B cell (primary cell): Measurements from ENCODE around the gene SEH1L. TPM values are rescaled to one million over a fixed set of nuclear protein-coding genes. Genes with fewer than 3 reads are reported as not detected.

Experiments used
- ATAC-seq: fragments of 200-7000 bp; cut with Tn5 transposase; one replicate; pipeline ENCODE4 v1.10.0; 2021; ENCODE audit warnings: low read depth, mild to moderate bottlenecking, moderate number of reproducible peaks, moderate library complexity
- CTCF ChIA-PET: fragments of 350-600 bp; sonication (Branson Sonifier 250); formaldehyde crosslinking; loops from one replicate; lab custom pipeline; 2021; ENCODE audit warnings: antibody characterized with exemption, inconsistent platforms; lab: Charles Lee
- POLR2A ChIA-PET: fragments of 350-600 bp; sonication (Branson Sonifier 250); formaldehyde crosslinking; loops from one replicate; lab custom pipeline; 2021; ENCODE audit warnings: antibody characterized with exemption; lab: Charles Lee
- DNase-seq: peaks from one replicate; pipeline ENCODE4 v3.0.0; 2013
- H2AFZ ChIP-seq: 2 replicates; pipeline ENCODE4 v1.6.1; 2012; ENCODE audit warnings: mild to moderate bottlenecking, low read depth, low read length; ENCODE audit not compliant: insufficient read depth, poor library complexity, severe bottlenecking
- H3K27ac ChIP-seq, 2 donors: 1 replicate in 1 of 2; 2 replicates in 1 of 2; pipeline ENCODE4 v1.5.1; 2012 to 2013; ENCODE audit warnings: low read length in 2 of 2, mild to moderate bottlenecking in 2 of 2, moderate library complexity in 1 of 2
- H3K27me3 ChIP-seq, 4 experiments: fragments of 200-600 bp in 1 of 4; sonication (generic) in 1 of 4; replicated peaks in 1 of 4; 1 replicate in 2 of 4; 2 replicates in 2 of 4; pipeline versions ENCODE4 v1.6.1 to v1.7.0; 2013 to 2016; ENCODE audit warnings: low read length in 3 of 4, mild to moderate bottlenecking in 2 of 4, mixed read lengths in 1 of 4, moderate library complexity in 1 of 4; ENCODE audit not compliant: insufficient read depth in 4 of 4, control insufficient read depth in 3 of 4; ENCODE audit errors: control extremely low read depth in 1 of 4
- H3K36me3 ChIP-seq, 2 experiments: replicated peaks in 1 of 2; 1 replicate in 1 of 2; 2 replicates in 1 of 2; pipeline versions ENCODE4 v1.6.1 to v1.7.1; 2013; ENCODE audit warnings: low read length in 1 of 2; ENCODE audit not compliant: insufficient read depth in 2 of 2, control insufficient read depth in 1 of 2; ENCODE audit errors: control extremely low read depth in 1 of 2, extremely low read depth in 1 of 2
- H3K4me1 ChIP-seq, 2 donors: fragments of 200-600 bp in 1 of 2; sonication (generic) in 1 of 2; 1 replicate in 1 of 2; 2 replicates in 1 of 2; pipeline versions ENCODE4 v1.5.1 to v1.6.1; 2013 to 2017; ENCODE audit warnings: low read length in 2 of 2; ENCODE audit not compliant: control insufficient read depth in 2 of 2, insufficient read depth in 2 of 2
- H3K4me2 ChIP-seq: replicated peaks from 2 replicates; pipeline ENCODE3; 2012; ENCODE audit warnings: mild to moderate bottlenecking, low read depth, low read length; ENCODE audit not compliant: poor library complexity, severe bottlenecking
- H3K4me3 ChIP-seq, 5 experiments: fragments of 200-600 bp in 1 of 5; sonication (generic) in 1 of 5; 1 replicate in 3 of 5; 2 replicates in 2 of 5; pipeline versions ENCODE4 v1.5.1 to v1.7.0; 2011 to 2016; ENCODE audit warnings: low read length in 4 of 5, mild to moderate bottlenecking in 4 of 5, low read depth in 2 of 5, control low read depth in 1 of 5, moderate library complexity in 1 of 5; ENCODE audit not compliant: insufficient read depth in 1 of 5; ENCODE audit errors: control extremely low read depth in 1 of 5, extremely low read depth in 1 of 5
- H3K79me2 ChIP-seq: fragments of 200-600 bp; sonication (generic); one replicate; pipeline ENCODE4 v1.6.0; 2016; ENCODE audit warnings: low read length; ENCODE audit not compliant: control insufficient read depth, insufficient read depth
- H3K9ac ChIP-seq: fragments of 200-600 bp; sonication (generic); 2 replicates; pipeline ENCODE4 v1.6.1; 2017; ENCODE audit warnings: mild to moderate bottlenecking, low read length, moderate library complexity
- H3K9me3 ChIP-seq, 3 donors: one replicate each; pipeline versions ENCODE4 v1.6.1 to v1.7.1; 2013; ENCODE audit warnings: low read length in 2 of 3; ENCODE audit not compliant: control insufficient read depth in 2 of 3, insufficient read depth in 1 of 3; ENCODE audit errors: control extremely low read depth in 1 of 3
- H4K20me1 ChIP-seq: 2 replicates; pipeline ENCODE4 v1.6.0; 2012; ENCODE audit warnings: mild to moderate bottlenecking, low read length; ENCODE audit not compliant: insufficient read depth, control insufficient read depth, poor library complexity, severe bottlenecking
- H3K27ac Mint-ChIP-seq: one replicate; pipeline ENCODE4 v1.8.0; 2021; ENCODE audit warnings: mixed read lengths
- H3K27me3 Mint-ChIP-seq: one replicate; pipeline ENCODE4 v1.8.0; 2021; ENCODE audit warnings: mixed read lengths
- H3K4me1 Mint-ChIP-seq: one replicate; pipeline ENCODE4 v1.8.0; 2021; ENCODE audit warnings: mixed read lengths
- H3K4me3 Mint-ChIP-seq: one replicate; pipeline ENCODE4 v1.8.0; 2021; ENCODE audit warnings: mixed read lengths
- H3K9me3 Mint-ChIP-seq: one replicate; pipeline ENCODE4 v1.8.0; 2022; ENCODE audit warnings: mixed read lengths; ENCODE audit not compliant: insufficient read depth
- EZH2 ChIP-seq: IDR thresholded peaks from 2 replicates; pipeline ENCODE4 v1.6.1; 2012; ENCODE audit warnings: borderline replicate concordance, low read depth, mild to moderate bottlenecking, moderate library complexity, low read length; ENCODE audit not compliant: insufficient read depth, poor library complexity, severe bottlenecking
- WGBS: methylation state at CpG from one replicate; pipeline ENCODE4 v1.1.5; 2013; ENCODE audit warnings: missing lambda C conversion rate; ENCODE audit not compliant: insufficient coverage; 5-methylcytosine and 5-hydroxymethylcytosine counted together
- intact Hi-C: fragments of 100-400 bp; cut with micrococcal nuclease; formaldehyde crosslinking; loops from one replicate; pipeline ENCODE4 v1.10.0; 2022
- polyA plus RNA-seq: library from polyadenylated mRNA; depleted of rRNA; stranded (reverse); fragments of >200 nt; gene quantifications from 2 replicates; pipeline ENCODE4 v1.2.3, GENCODE V29; 2012
- total RNA-seq, 2 donors: library from RNA; stranded (reverse); fragments of 120-200 nt in 1 of 2; gene quantifications; 1 replicate in 1 of 2; 2 replicates in 1 of 2; pipeline versions ENCODE4 v1.2.3 to v1.2.4, GENCODE V29; 2013 to 2022
- TF ChIP-seq, protein P1 (sequence below): fragments of 200-600 bp; IDR thresholded peaks from one replicate; pipeline ENCODE4 v1.8.0; 2022; ENCODE audit warnings: antibody characterized with exemption, mild to moderate bottlenecking

The SEH1L gene
- total and polyA plus RNA-seq, 2 donors (not counting 1 experiment from before 2014, with no cell fraction given): 8.7 to 46.4 TPM

DNA sequence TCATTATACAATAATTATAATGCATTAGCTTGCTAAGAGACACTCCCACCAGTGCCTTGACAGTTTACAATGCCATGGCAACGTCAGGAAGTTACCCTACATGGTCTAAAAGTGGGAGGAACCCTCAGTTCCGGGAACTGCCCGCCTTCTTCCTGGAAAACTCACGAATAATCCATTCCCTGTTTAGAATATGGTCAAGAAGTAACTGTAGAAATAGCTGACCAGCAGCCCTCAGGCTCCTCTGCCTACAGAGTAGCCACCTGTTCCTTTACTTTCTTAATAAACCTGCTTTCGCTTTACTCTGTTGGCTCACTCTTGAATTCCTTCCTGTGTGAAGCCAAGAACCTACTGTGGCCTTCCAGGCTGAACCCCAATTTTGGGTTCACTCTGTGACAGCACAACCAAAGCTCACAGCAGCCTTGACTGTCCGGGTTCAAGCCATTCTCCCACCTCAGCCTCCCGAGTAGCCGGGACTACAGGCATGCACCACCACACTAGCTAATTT lies 43.7 kb upstream of the SEH1L start:
- H4K20me1 ChIP-seq: no peaks in the 10 kb centered on the region
- no peaks in the 10 kb centered on the region for H3K36me3 ChIP-seq
- peaks cover 0 to 11% (median 2%) of the 10 kb centered on the region in 4 experiments for H3K27me3 ChIP-seq
- H3K79me2 ChIP-seq: no peaks in the 10 kb centered on the region
- intact Hi-C loops: no loop called here
- 100% methylated on average over 4 of the region's 8 CpGs for WGBS
- H3K4me1 ChIP-seq: no peaks in the 10 kb centered on the region
- no peaks in the 10 kb centered on the region for H3K9me3 Mint-ChIP-seq
- CTCF ChIA-PET: interaction anchor here (0.8 to 3.3 kb wide), 3 partner anchors 18 to 177 kb away, joined by 3 to 10 read pairs (median 9); no protein-coding TSS in a partner anchor
- no peaks in the 10 kb centered on the region for H3K9me3 ChIP-seq
- peaks cover 3% of the 10 kb centered on the region for H3K4me1 Mint-ChIP-seq
- POLR2A ChIA-PET: no interaction called here
- no peak overlapping the region for H3K4me3 Mint-ChIP-seq
- H3K9ac ChIP-seq: no peak overlapping the region
- no peak overlapping the region for H3K27ac ChIP-seq
- H3K4me3 ChIP-seq: no peak overlapping the region
- H3K27me3 Mint-ChIP-seq: peaks cover 30% of the 10 kb centered on the region
- no peak for ATAC-seq
- no peak for DNase-seq
- H3K4me2 ChIP-seq: no peak overlapping the region
- TF ChIP-seq EZH2: no peak
- TF ChIP-seq, protein P1, sequence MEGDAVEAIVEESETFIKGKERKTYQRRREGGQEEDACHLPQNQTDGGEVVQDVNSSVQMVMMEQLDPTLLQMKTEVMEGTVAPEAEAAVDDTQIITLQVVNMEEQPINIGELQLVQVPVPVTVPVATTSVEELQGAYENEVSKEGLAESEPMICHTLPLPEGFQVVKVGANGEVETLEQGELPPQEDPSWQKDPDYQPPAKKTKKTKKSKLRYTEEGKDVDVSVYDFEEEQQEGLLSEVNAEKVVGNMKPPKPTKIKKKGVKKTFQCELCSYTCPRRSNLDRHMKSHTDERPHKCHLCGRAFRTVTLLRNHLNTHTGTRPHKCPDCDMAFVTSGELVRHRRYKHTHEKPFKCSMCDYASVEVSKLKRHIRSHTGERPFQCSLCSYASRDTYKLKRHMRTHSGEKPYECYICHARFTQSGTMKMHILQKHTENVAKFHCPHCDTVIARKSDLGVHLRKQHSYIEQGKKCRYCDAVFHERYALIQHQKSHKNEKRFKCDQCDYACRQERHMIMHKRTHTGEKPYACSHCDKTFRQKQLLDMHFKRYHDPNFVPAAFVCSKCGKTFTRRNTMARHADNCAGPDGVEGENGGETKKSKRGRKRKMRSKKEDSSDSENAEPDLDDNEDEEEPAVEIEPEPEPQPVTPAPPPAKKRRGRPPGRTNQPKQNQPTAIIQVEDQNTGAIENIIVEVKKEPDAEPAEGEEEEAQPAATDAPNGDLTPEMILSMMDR: no peak
- no peak overlapping the region for H2AFZ ChIP-seq
- no peak overlapping the region for H3K27ac Mint-ChIP-seq

DNA sequence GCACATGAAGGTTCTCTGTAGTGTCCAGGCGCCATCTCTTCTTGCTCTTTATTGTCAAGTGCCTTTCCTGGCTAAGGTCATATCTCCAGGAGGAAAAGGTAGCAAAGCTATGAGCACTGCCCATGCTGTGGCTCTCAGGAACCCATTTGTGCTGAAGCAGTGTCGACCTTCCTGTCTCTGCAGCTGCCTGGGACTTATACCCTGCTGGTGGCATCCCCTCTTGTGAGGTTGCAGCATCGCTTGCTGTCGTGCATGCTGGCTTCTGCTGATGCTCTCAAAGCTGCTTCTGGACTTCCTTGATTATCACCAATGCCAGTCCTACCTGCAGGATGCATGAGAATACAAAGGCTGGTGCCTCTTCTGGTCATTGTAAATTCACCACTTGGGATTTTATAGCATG lies 41.7 kb upstream of the SEH1L start:
- Mint-ChIP-seq H3K9me3 (no peaks in the 10 kb centered on the region), H3K27ac (no peak overlapping the region), H3K27me3 (peaks cover 25% of the 10 kb centered on the region), H3K4me3 (no peak overlapping the region), H3K4me1 (peaks cover 6% of the 10 kb centered on the region)
- intact Hi-C loops: no loop called here
- no peak overlapping the region for H3K9ac ChIP-seq
- DNase-seq: no peak
- 84% methylated on average over 4 of the region's 4 CpGs for WGBS
- H3K36me3 ChIP-seq: no peaks in the 10 kb centered on the region
- ChIA-PET POLR2A (interaction anchor here (0.6 kb wide), 1 partner anchor 23 kb away, joined by 3 read pairs; no protein-coding TSS in a partner anchor), CTCF (interaction anchor here (3.3 kb wide), 1 partner anchor 28 kb away, joined by 10 read pairs; no protein-coding TSS in a partner anchor)
- no peak overlapping the region for H2AFZ ChIP-seq
- H3K27me3 ChIP-seq: peaks cover 0 to 14% (median 2%) of the 10 kb centered on the region in 4 experiments
- no peak overlapping the region for H3K27ac ChIP-seq
- H3K4me2 ChIP-seq: no peak overlapping the region
- H3K4me3 ChIP-seq: no peak overlapping the region
- H4K20me1 ChIP-seq: no peaks in the 10 kb centered on the region
- peaks cover 0 to 4% of the 10 kb centered on the region in 2 donors for H3K4me1 ChIP-seq
- no peak for TF ChIP-seq EZH2
- TF ChIP-seq, protein P1: no peak
- no peak for ATAC-seq
- H3K9me3 ChIP-seq: no peaks in the 10 kb centered on the region
- no peaks in the 10 kb centered on the region for H3K79me2 ChIP-seq
